Stimulated activated CD8-positive, alpha-beta memory T cell treated with anti-CD3 and anti-CD28 coated beads, Interleukin-15, amount 100 ng/mL, for 4 hours (primary cell): ENCODE data around the gene CFAP70.

Experiments used
- DNase-seq, 2 donors: peaks; one replicate each; pipeline ENCODE4 v3.0.0-alpha.2; 2020; ENCODE audit warnings: low read depth in 2 of 2

Gene CFAP70

DNA sequence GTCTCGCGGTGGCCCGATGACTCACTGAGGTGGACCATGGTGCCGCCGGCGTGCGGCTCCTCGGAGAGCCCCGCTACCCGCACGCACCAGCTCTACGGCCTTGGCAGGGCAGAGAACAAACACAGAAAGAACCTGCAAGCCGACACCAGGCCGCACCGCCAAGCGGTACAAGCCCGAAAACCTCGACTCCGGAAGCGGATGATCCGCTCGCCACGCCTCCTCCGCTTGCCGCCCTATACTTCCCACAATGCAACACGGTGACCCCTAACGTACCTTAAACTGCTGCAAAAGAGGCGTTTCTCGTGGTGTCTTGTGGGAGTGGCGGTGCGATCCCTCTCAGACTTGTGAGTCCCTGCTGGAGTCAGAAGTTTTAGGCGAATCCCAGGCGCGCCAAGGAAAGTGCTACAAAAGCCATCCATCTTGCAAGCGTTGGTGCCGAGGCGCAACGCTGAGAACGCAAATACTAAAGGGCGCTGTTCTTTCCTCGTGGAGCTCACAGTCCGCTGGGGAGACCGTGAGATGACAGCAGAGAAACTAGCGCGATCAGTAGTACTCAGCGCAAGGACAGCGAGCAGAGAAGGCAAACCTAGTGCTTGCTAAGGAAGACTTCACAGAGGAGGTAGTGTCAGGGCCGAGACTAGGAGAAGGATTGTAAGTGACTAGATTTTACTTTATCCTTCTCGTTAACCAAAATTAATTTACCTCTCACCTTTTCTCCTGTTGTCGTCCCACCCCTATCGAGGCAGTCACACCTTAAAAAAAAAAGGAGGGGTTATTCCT lies 106.0 kb downstream of the CFAP70 start, which contains the start of gene MRPS16:
Gene MRPS16, minus strand, starts transcription at position 200 of the 780 bp plus-strand sequence. Its CDS starts 162 bp downstream, at position 38.
- peak; percentile 82 to 83 for DNase-seq

DNA sequence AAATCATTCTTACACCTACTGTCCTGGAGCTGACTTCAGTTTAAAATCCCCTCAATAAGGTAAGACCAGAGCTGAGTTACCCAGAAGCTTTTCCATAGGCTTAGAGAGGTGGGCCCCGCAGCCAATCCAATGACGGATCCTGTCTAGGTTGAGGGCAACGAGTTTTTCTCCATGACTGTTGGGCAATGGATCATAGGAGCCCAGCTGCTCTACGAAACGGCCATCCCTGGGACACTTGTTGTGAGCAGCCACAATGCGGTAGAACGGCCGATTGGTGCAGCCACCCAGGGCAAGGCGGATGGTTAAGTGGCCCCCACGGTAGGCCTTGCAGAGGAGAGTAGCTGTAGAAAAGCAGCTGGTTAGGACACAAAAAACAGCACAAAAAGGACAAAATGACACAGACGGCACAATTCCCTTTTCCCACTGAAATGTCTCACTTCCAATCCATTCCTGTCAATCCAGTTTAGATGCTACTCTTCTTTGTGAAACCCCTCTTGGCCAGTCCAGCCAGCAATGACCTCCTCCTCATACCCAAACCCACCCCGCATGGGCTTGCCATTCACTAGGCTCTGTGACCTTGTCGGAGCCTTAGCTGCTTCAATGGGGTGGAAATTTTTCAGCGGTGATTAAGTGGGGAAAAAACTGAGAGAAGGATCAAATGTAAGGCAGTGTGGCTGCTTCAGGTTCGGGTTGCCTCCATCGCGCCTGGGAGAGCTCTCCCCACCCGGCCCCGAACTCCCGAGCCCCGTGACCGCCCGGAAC lies 106.8 kb downstream of the CFAP70 start:
- no peak for DNase-seq

DNA sequence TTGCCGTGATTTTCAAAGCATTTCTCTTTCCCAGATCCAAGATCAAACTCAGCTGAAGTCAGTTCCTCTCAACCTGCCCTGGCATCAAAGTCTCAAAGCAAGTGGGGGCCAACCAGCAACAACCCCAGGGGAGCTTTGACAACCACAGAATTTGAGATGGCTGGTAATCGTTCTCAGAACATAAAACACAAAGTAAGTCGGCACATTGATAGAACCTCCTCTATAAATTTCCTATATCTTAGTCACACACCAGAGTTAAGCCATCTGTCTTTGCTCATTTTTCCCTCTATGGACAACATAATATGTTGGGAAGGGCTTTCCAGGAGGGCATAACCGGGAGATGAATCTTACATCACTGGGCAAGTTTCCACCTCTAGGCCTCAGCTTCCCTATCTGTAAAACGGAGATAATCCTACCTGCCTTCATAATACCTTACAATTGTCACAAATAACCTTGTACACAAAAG lies 110.4 kb downstream of the CFAP70 start:
- no peak for DNase-seq

DNA sequence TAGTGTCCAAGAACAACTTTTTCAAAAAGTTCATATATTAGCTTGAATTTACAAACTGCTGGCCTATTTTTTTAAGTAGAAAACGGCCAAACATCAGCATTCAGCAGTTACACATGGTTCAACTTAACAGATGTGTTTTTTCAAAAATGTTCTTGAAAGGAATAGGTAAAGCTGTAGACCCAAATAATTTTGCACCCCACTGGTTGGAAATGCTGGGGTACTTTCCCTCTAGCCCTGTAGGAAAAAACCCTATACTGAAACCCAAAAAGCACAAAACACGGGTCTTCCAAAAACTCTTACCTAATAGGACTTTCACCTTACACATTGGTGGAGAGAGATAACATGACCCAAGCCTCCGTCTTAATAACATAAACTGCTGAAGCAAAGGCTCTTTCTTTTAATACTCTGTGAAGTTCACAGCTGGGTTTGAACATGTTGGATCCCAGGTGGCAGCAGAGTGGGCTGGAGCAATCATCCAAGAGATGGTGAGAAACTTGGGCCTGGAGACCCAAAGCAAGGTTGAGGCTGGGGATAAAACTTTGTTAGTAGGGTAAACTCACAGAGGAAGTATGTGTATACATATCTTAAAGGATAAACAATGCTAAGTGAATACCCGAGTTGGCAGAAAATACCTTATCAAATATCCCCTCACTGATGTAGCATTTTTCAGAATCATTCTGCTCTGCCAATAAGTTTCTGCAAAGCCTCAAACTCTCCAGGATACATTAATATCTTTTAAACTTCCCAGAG lies 111.0 kb downstream of the CFAP70 start:
- no peak for DNase-seq

DNA sequence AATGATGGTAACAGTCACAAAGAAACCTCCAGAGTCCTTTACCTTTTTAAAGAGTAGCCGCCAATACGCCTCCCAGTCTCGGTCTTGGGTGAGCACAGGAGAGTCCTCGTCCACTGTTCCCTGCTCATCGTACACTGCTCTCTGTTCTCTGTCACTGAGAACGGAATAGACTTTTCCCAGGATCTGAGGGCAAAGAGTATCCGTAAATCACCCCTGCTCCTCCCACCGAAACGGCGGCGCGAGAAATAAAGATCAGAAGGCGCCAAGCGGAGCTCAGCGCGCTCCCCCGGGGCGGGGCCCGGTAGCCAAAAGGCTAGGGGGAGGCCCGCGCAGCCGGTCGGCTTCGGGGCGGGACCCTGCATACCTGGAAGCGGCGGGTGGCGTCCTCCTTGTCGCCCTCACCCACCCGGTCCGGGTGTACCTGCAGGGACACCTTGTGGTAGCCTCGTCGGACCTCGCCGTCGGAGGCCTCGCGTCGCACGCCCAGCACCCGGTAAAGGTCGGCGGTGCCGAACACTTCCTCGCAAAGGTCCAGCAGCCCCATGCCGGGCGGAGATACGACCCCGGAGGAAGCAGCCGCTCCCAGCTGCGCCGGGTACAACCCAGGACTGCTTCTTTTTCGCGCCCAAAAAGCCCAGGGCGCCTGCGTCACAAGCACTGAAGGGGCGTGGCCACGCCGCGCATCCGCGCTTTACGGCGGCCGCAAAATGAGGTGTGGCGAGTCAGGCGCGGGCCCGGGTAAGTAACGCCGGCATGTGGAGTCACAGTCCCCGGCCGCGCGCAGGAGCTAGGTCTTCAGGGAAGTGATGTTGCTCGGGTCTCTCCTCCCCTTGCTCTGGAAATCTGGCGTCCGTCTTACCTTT lies 111.8 kb downstream of the CFAP70 start, which contains the start of gene DNAJC9:
Gene DNAJC9, minus strand, starts transcription at position 610 of the 863 bp plus-strand sequence. Its CDS starts 66 bp downstream, at position 544.
- DNase-seq: peak; percentile 91 to 93

DNA sequence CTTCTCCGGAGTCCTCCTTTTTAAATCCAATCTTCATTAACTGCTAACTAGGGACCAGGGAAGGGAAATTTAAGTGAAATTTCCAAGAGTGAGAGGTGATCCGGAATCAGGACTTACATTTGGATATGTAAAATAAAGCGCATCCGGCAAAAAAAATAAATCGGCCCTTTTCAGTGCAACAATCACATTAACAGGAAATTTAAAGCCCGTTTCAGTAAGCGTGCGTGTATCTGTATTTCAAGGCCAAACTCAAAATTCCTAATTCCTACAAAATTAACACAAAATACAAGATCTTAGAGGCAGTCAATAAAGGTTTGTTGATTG lies 112.4 kb downstream of the CFAP70 start:
- no peak for DNase-seq

DNA sequence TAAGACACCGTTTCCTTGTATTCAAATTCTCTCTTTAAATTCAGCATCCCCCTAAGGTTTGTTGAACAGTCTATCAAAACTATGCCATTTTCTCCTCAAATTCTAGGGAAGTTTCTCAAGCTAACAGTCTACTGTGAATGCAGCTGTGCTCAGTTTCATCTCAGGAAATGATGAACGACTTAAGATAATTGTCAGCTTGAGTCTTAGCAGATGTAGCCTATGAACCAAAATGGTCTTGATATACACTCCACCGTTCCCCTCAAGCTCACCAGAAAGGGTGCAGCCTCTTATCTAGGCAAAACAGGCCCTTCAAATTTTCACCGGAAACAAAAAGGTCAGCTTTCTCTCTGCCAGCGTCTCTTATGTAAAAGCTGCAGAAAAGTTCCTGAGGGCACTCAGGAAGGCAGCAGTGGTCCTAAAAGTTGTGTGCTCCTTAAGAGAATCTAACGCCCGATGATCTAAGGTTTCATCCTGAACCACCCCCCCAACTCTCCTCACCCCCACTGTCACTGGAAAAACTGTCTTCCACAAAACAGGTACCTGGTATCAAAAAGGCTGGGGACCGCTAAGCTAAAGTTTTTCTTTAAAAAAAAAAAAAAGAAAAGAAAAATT lies 113.7 kb downstream of the CFAP70 start:
- DNase-seq: no peak

DNA sequence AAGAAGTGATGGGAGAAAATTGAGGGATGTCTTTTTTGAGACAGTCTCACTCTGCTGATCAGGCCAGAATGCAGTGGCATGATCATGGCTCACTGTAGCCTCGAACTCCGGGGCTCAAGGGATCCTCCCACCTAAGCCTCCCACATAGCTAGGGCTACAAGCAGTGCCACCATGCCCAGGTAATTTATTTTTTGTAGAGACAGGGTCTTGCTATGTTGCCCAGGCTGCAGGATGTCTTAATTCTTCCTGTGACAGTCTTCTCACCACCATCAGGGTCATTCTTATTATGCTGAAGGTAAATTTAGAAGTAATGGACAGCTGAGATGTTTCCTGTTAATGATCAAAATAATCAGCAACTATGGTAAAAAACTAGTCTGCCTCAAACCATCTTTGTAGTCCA lies 118.8 kb downstream of the CFAP70 start:
- no peak for DNase-seq

DNA sequence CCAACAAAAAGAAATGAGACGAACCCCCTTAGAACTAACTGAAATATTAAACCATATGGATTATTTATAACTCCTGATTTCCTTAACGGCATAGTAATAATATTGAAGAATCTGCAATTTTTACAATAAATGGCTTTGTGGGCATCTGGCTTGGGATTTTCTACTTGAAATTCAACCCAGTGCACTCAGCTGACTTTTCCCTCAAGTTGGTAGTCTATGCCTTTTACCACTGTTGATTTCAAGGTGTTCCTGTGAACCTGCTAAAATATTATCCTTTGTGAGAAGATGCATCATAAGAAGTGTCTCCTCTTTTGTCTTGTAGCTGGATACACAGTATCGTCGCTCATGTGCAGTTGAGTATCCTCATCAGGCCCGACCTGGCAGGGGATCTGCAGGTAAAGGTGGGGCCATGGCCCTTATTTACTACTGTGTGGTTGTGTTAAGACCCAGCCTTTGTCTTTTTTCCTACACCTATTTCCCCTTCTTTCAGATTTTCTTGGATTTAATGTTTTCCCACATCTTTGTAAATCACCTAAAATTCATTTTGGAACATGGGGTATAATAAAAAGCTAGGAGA lies 119.6 kb downstream of the CFAP70 start:
- DNase-seq: no peak

DNA sequence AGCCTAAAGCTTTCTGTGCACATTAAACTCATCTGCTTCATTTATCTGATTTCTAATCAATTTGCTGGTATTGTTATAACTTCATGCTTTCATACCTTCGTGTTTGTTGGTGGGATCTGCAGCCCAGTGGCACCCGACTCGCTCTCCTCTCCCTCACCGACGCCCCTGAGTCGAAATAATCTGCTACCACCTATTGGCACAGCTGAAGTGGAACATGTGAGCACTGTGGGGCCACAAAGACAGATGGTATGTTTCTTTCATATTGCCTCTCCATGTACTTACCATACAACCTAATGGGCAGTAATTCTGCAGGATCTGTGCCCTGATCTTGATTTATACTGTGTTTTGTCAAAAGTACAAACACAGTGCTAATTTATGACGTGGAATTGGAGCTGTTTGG lies 124.0 kb downstream of the CFAP70 start:
- DNase-seq: no peak

DNA sequence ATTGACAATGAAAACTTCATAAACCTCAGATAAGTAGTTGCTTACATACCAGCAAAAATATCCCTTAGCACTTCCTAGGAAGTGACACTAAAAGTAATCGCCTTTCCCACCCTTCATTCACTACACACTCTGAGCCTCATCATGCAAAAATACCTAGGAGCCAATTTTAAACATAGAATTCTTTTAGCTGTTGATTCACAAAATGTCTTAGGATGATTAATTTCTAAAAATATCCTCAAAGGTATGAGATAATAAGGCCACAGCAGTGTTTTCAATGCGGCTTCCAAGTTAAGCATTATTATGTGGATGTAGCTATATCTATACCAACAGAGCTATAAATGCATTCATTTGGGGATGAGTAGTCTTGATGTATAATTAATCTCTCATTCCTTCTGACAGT lies 124.8 kb downstream of the CFAP70 start:
- DNase-seq: no peak

DNA sequence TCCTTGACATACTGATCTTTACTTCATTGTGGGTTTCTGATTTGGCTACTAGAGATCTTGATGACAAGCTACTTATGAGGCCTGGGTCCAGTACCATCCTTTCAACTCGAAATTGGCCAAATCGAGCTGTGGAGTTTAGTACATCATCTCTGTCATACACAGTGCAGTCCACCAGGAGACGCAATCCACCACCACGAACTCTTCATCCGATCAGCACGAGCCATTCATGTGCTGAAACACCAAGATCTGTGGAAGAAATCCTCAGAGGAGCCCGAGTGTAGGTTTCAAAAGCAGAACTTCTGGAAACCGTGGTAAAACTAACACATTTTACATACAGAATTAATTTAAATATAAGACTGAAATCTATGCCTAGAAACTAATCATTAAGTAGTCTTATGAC lies 125.8 kb downstream of the CFAP70 start:
- no peak for DNase-seq

DNA sequence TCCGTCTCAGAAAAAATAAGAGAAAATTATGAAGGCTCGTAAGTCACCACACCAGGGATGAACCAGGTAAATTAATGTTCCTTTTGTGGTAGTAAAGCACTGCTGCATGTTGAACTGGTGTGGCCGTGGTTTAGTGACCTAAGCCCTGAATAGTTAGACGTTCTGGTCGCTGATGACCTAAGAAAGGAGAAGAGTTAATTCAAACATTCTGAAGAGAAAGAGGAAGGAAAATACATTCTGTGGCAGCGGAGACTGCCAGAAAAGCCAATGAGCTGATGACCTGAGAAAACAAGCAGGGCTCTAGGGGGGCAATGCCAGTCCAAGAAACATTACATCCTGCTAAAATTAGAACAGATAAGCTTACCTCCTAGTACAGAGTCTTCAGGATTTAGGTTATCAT lies 129.1 kb downstream of the CFAP70 start:
- DNase-seq: no peak

DNA sequence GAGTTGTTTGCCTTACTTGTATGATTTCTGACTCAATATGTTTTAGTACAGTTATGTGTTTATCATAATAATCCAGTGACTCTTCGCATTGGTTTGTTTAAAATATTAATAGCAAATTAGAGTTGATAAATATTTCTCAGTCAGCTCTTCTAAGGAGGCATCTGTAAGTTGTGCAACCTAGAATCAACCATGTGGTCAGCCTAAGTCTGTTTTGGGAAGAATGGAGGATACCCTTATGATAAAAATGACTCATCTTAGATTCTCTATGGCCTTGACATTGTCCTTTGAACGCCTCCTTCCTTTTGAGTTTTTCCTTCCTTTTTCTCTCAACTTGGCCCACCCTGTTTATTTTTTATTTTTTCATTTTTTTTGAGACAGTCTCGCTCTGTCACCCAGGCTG lies 130.4 kb downstream of the CFAP70 start:
- DNase-seq: no peak

DNA sequence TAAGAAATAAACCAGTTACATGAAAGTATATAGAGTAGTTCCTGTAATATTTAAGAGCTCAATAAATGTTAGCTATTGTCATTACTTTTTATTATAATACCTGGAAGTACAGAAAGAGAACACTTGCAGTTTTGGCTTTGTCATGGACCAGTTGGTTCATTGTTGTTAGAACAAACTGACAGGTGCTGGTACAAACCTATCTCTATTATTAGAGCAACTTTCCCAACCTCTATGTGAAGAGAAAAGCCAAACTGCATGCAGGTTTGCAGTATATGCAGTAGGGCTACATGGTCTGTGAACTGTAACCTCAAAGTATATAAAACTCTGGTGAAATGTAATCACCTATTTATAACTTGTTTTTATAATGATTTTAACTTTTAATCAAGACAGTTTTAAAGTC lies 132.0 kb downstream of the CFAP70 start:
- no peak for DNase-seq

DNA sequence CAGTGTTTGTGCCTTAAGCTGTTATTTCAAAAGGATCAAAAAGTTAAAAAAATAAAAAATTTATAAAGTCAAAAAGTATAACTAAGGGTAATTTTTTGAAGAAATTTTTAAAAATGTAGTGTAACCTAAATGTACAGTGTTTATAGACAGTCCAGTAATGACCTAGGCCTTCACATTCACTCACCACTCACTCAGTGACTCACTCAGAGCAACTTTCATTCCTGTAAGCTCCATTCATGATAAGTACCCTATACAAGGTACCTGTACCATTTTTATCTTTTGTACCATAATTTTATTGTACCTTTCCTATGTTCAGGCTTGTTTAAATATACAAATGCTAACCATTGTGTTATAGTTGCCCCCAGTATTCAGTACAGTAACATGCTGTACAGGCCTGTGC lies 133.1 kb downstream of the CFAP70 start:
- DNase-seq: no peak

DNA sequence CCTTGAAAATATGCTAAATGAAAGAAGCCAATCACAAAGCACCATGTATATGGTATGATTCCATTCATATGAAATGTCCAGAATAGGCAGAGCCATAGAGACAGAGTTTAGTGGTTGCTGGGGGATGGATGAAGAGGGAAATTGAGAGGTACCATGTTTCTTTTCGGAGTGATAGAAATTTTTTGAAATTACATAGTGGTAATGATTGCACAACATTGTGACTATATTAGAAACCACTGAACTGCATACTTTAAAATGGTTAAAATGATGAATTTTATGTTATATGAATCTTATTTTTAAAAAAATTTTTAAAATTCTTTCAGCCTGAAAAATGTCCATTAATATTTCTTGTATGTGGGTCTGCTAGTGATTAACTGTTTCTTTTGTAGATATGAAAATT lies 137.7 kb downstream of the CFAP70 start:
- DNase-seq: no peak

DNA sequence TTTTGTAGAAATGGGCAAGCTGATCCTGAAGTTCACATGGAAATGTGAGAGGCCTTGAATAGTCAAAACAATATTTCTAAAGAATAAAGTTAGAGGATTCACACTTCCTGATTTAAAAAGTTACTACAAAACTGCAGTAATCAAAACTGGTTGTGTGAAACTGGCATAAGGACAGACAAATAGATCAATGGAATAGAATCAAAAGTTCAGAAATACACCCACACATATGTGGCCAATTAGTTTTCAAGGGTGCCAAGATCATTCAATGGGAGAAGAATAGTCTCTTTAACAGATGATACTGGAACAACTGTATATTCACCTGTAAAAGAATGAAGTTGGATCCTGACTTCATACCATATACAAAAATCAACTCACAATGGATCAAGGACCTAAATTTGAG lies 139.3 kb downstream of the CFAP70 start:
- DNase-seq: no peak

DNA sequence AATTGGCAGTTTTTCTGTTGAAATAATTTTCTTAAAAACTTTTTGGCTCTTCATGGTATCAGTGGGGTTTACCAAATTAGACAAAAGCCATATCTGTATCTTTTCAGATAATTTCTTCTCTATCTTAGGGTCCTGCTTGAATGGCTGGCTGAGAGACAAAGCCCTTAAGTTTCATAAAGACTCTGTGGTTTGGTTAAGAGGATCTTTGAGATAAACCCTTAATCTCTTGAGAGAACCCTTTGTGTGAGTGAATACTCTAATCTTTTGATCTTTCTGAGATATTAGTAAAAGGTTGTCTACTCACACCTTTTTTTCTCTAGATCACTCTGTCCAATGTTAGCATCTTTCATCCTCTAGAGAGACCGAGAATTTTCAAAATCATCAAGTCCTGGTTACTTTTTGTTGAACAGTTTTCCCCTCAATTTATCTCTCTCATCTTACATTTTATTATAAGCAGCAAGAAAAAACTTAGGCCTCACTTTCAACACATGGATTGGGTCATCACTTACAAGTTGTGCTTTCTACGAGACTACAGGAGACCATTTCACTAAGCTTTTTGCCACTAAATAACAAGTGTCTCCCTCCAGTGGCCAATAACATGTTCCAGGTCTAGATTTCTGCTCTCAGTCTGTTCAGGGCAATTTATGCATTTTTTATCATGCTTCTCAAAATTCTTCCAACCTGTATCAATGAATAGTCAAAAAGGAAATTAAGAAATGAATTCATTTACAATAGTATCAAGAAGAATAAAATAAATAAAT lies 140.1 kb downstream of the CFAP70 start:
- DNase-seq: no peak

DNA sequence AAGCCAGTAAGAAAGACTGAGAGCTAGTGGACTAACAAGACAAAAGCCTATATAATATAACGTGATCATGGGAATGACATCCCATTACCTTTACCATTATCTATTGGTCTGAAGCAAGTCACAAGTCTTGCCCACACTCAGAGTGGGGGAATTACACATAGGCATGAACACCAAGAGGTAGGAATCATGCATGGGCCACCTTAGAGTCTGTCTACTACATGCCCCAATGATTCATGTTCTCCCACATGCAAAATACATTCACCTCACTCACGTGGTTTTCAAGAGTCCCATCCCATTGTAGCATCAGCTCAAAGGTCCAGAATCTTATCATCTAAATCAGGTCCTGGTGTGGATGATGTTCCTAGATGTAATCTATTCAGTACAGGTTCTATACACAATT lies 141.0 kb downstream of the CFAP70 start:
- DNase-seq: no peak
